Measurements from ENCODE around the gene SARS1. TPM values are rescaled to one million over a fixed set of nuclear protein-coding genes. Genes with fewer than 3 reads are reported as not detected.

Gene SARS1
- total RNA-seq, 1 donor from 2014 or later, result 134 TPM

DNA sequence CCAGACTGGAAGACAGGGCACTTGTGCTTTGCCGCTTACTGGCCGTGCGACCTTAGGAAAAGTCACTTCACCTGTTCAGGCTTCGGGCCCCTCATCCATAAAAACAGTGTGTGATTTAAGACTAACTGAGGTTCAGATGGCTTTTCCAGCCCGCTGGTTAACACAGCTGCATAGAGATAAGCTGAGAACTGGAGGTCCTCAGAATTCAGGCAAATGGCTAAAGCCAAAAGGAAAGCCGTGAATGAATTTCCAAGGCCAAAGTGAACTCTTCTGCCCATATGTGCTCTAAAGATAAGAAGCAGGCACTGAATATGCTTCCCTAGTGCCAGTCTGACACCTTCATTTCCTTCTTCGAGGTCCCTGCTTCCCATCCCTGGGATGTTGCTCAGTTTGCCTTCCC is 23.5 kb upstream of the SARS1 start:
- intact Hi-C loops (cut with DNase I), result no loop called here
- Histone ChIP-seq H3K27ac (no peak overlapping the region), H3K4me3 (no peak overlapping the region), H3K36me3 (no peaks in the 10 kb centered on the region), H3K27me3 (no peaks in the 10 kb centered on the region), H3K9me3 (no peaks in the 10 kb centered on the region), H3K4me1 (no peaks in the 10 kb centered on the region)
- TF ChIP-seq, protein P1, sequence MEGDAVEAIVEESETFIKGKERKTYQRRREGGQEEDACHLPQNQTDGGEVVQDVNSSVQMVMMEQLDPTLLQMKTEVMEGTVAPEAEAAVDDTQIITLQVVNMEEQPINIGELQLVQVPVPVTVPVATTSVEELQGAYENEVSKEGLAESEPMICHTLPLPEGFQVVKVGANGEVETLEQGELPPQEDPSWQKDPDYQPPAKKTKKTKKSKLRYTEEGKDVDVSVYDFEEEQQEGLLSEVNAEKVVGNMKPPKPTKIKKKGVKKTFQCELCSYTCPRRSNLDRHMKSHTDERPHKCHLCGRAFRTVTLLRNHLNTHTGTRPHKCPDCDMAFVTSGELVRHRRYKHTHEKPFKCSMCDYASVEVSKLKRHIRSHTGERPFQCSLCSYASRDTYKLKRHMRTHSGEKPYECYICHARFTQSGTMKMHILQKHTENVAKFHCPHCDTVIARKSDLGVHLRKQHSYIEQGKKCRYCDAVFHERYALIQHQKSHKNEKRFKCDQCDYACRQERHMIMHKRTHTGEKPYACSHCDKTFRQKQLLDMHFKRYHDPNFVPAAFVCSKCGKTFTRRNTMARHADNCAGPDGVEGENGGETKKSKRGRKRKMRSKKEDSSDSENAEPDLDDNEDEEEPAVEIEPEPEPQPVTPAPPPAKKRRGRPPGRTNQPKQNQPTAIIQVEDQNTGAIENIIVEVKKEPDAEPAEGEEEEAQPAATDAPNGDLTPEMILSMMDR (IDR thresholded peaks at IDR 0.05), result no peak
- no peak for DNase-seq (ENCODE audit: low spot score in 2 of 2)

DNA sequence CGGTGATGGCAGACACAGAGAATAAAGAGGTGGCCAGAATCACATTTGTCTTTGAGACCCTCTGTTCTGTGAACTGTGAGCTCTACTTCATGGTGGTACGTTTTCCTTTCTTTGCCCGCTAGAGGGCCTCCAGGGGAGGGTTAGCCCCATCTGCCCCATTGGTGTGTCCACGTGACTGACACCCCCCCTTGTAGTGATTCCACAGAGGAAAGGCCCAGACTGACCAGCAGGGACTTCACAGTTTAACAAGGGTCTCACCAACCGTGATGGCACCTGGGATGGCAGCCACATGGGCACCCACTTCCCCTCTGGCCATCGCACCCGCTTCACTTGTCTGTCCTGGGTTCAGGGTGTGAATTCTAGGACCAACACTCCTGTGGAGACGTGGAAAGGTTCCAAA is 22.3 kb upstream of the SARS1 start:
- TF ChIP-seq, protein P1 (IDR thresholded peaks at IDR 0.05), result no peak
- H3K9me3 ChIP-seq, result no peaks in the 10 kb centered on the region
- H3K4me1 ChIP-seq, result no peaks in the 10 kb centered on the region
- H3K36me3 ChIP-seq, result no peaks in the 10 kb centered on the region
- no peaks in the 10 kb centered on the region for H3K27me3 ChIP-seq
- H3K27ac ChIP-seq, result no peak overlapping the region
- H3K4me3 ChIP-seq, result no peak overlapping the region
- DNase-seq (ENCODE audit: low spot score in 2 of 2), result no peak
- intact Hi-C loops (cut with DNase I), result no loop called here

DNA sequence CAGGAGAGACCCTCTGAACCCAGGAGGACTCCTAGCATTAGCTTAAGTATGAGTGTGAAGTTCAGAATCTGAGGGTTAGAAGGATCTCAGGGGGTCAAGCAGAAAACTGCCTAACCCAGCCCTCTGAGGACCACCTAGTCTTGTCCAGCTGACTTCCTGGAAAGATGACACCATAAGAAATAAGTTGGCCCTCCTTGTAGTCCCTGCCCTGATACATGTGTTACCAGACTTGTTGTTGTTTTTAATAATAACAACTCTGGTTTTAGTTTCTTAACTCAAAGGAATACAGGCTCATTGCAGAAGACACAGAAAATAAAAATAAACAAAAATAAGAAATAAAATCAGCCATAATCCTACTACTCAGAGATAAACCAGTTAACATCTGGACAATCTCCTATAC is 21.8 kb upstream of the SARS1 start:
- H3K36me3 ChIP-seq, result no peaks in the 10 kb centered on the region
- no peaks in the 10 kb centered on the region for H3K9me3 ChIP-seq
- H3K4me3 ChIP-seq, result no peak overlapping the region
- intact Hi-C loops (cut with DNase I), result no loop called here
- no peaks in the 10 kb centered on the region for H3K27me3 ChIP-seq
- no peak overlapping the region for H3K27ac ChIP-seq
- no peaks in the 10 kb centered on the region for H3K4me1 ChIP-seq
- no peak for DNase-seq (ENCODE audit: low spot score in 2 of 2)
- TF ChIP-seq, protein P1 (IDR thresholded peaks at IDR 0.05), result no peak

DNA sequence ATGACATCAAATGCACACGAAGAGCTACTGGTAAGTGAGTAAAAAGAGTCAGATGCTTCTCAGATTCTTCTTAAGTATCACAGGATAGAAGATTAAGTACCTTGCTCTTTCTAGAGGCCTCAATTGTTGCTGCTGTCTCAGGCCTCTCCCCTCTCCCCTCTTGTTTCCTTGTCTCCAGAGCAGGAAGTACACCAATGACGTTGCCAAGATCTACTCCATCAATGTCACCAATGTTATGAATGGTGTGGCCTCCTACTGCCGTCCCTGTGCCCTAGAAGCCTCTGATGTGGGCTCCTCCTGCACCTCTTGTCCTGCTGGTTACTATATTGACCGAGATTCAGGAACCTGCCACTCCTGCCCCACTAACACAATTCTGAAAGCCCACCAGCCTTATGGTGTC is 21.3 kb upstream of the SARS1 start:
- no peak overlapping the region for H3K27ac ChIP-seq
- H3K9me3 ChIP-seq, result no peaks in the 10 kb centered on the region
- no peak for DNase-seq (ENCODE audit: low spot score in 2 of 2)
- H3K4me3 ChIP-seq, result no peak overlapping the region
- no peaks in the 10 kb centered on the region for H3K36me3 ChIP-seq
- TF ChIP-seq, protein P1 (IDR thresholded peaks at IDR 0.05), result no peak
- intact Hi-C loops (cut with DNase I), result no loop called here
- H3K4me1 ChIP-seq, result no peaks in the 10 kb centered on the region
- no peaks in the 10 kb centered on the region for H3K27me3 ChIP-seq

DNA sequence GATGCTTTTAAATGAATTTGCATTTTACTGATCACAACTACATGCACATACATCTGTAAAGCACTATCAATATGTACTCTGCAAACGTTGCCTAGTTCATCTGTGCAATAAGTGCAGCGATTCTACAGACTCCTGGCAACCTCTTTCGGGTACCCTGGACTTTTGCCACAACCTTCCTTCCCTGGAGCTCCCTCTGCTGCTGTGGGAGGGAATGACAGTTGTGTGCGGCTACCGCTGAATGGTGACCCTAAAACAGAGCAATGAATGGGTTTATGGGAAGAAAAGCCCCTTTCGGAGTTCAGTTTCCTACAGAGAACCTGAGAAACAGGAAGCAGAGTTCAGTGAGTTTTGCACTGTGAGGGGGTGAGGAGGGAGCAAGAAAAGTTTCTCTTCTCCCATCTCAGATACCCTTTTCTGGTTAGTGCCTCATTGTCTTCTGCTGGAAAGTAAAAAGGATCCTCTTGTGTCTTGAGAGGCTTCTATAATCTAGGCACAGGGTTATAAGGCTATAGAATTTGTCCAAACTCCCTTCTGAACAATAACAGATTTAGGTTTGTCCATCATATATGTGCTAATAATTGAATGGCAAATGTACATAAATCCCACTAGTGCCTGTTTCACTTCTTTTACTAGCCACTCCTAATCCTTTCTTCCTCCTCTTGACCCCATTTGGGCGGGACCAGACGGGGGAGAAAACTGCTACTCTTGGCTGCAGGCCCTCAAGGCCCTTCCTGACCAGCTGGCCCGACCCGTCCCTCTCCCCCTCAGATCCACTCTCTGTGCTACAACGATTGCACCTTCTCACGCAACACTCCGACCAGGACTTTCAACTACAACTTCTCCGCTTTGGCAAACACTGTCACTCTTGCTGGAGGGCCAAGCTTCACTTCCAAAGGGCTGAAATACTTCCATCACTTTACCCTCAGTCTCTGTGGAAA is 19.8 kb upstream of the SARS1 start:
- TF ChIP-seq, protein P1 (IDR thresholded peaks at IDR 0.05), result no peak
- intact Hi-C loops (cut with DNase I), result no loop called here
- Histone ChIP-seq H3K4me3 (no peak overlapping the region), H3K27me3 (no peaks in the 10 kb centered on the region), H3K36me3 (no peaks in the 10 kb centered on the region), H3K4me1 (peaks cover 3 to 11% of the 10 kb centered on the region in 2 donors), H3K27ac (no peak overlapping the region), H3K9me3 (no peaks in the 10 kb centered on the region)
- DNase-seq (ENCODE audit: low spot score in 2 of 2), result no peak

Measured in ascending aorta (tissue), 2 donors.